Keratinocyte (primary cell): Measurements from ENCODE around the gene CSMD2. TPM values are rescaled to one million over a fixed set of nuclear protein-coding genes. Genes with fewer than 3 reads are reported as not detected.

ENCODE experiments used
- DNase-seq: peaks from one replicate; pipeline ENCODE4 v3.0.0-alpha.2; 2011; ENCODE audit warnings: low read depth, missing footprints, low spot score
- FAIRE-seq: peaks from 2 replicates; lab custom pipeline; 2011; peaks lifted over from hg19 to GRCh38; lab: Jason Lieb, UNC
- H2AFZ ChIP-seq: 2 replicates; pipeline ENCODE4 v1.6.0; 2012; ENCODE audit warnings: low read length, control low read depth, inconsistent platforms; ENCODE audit not compliant: control insufficient read depth
- H3K27ac ChIP-seq: 2 replicates; pipeline ENCODE4 v1.5.1; 2011; ENCODE audit warnings: low read length; ENCODE audit not compliant: control insufficient read depth, insufficient read depth
- H3K27me3 ChIP-seq: 3 replicates; pipeline ENCODE4 v1.6.0; 2011; ENCODE audit warnings: low read length; ENCODE audit not compliant: control insufficient read depth, insufficient read depth; ENCODE audit errors: extremely low read depth
- H3K36me3 ChIP-seq, 2 experiments: 2 replicates in 1 of 2; 3 replicates in 1 of 2; pipeline ENCODE4 v1.5.1; 2011; ENCODE audit warnings: low read length in 2 of 2, mild to moderate bottlenecking in 1 of 2; ENCODE audit not compliant: control insufficient read depth in 2 of 2, insufficient read depth in 2 of 2; ENCODE audit errors: extremely low read depth in 1 of 2
- H3K4me1 ChIP-seq: 3 replicates; pipeline ENCODE4 v1.5.1; 2011; ENCODE audit warnings: low read length; ENCODE audit not compliant: control insufficient read depth, insufficient read depth; ENCODE audit errors: extremely low read depth
- H3K4me2 ChIP-seq: 3 replicates; pipeline ENCODE4 v1.6.0; 2011; ENCODE audit warnings: low read depth, low read length; ENCODE audit not compliant: control insufficient read depth, insufficient read depth; ENCODE audit errors: extremely low read depth
- H3K4me3 ChIP-seq, 3 experiments: fragments of 200-600 bp in 1 of 3; sonication (generic) in 1 of 3; 2 replicates in 2 of 3; 3 replicates in 1 of 3; pipeline ENCODE4 v1.5.1; 2011 to 2016; ENCODE audit warnings: low read length in 3 of 3, mild to moderate bottlenecking in 3 of 3, control low read depth in 2 of 3, inconsistent platforms in 1 of 3, low read depth in 1 of 3, mixed read lengths in 1 of 3, mixed run types in 1 of 3, moderate library complexity in 1 of 3; ENCODE audit not compliant: control insufficient read depth in 2 of 3, insufficient read depth in 2 of 3; ENCODE audit errors: extremely low read depth in 1 of 3
- H3K79me2 ChIP-seq: 2 replicates; pipeline ENCODE4 v1.6.0; 2012; ENCODE audit warnings: low read length; ENCODE audit not compliant: control insufficient read depth, insufficient read depth
- H3K9ac ChIP-seq: 3 replicates; pipeline ENCODE4 v1.6.0; 2011; ENCODE audit warnings: low read length; ENCODE audit not compliant: control insufficient read depth, insufficient read depth; ENCODE audit errors: extremely low read depth
- H3K9me1 ChIP-seq: 3 replicates; pipeline ENCODE4 v1.6.0; 2011; ENCODE audit warnings: low read length; ENCODE audit not compliant: control insufficient read depth, insufficient read depth; ENCODE audit errors: extremely low read depth
- H3K9me3 ChIP-seq: 2 replicates; pipeline ENCODE4 v1.5.1; 2012; ENCODE audit warnings: low read depth, low read length; ENCODE audit not compliant: control insufficient read depth
- H4K20me1 ChIP-seq: 3 replicates; pipeline ENCODE4 v1.6.0; 2011; ENCODE audit warnings: low read length; ENCODE audit not compliant: control insufficient read depth, insufficient read depth; ENCODE audit errors: extremely low read depth
- EZH2 ChIP-seq: IDR thresholded peaks from one replicate; pipeline ENCODE4 v1.6.1; 2012; ENCODE audit warnings: inconsistent platforms, mild to moderate bottlenecking, low read length, moderate library complexity
- dilution Hi-C: fragments of 300-500 bp; cut with MboI; formaldehyde crosslinking; loops from one replicate; pipeline ENCODE4 v1.7.0; 2020; ENCODE audit warnings: low sequenced_read_pairs; ENCODE audit not compliant: extremely low pct_ligation_motif_present
- polyA plus RNA-seq, 5 experiments: library from polyadenylated mRNA; depleted of rRNA in 3 of 5; stranded (reverse) in 3 of 5; stranded (forward) in 1 of 5; unstranded in 1 of 5; fragments of >200 nt; gene quantifications; 1 replicate in 1 of 5; 2 replicates in 3 of 5; 3 replicates in 1 of 5; pipeline versions ENCODE4 v1.2.1 to v1.2.3, GENCODE V29; 2011 to 2012; ENCODE audit warnings: missing spikeins in 2 of 5, low read depth in 1 of 5, low replicate concordance in 1 of 5
- TF ChIP-seq, protein P1 (sequence below), 3 experiments: IDR thresholded peaks in 1 of 3; conservative IDR thresholded peaks in 1 of 3; optimal IDR thresholded peaks in 1 of 3; 2 replicates in 2 of 3; 3 replicates in 1 of 3; pipeline versions ENCODE3 to v1.5.1; 2011; ENCODE audit warnings: low read length in 3 of 3, mild to moderate bottlenecking in 3 of 3, moderate library complexity in 2 of 3, control low read depth in 1 of 3, inconsistent platforms in 1 of 3; ENCODE audit not compliant: insufficient read depth in 2 of 3; ENCODE audit errors: extremely low read depth in 1 of 3

Gene CSMD2
- polyA plus RNA-seq, 1 donor (not counting 4 experiments of a cell fraction or from before 2014, with no cell fraction given) = 2.0 TPM

DNA sequence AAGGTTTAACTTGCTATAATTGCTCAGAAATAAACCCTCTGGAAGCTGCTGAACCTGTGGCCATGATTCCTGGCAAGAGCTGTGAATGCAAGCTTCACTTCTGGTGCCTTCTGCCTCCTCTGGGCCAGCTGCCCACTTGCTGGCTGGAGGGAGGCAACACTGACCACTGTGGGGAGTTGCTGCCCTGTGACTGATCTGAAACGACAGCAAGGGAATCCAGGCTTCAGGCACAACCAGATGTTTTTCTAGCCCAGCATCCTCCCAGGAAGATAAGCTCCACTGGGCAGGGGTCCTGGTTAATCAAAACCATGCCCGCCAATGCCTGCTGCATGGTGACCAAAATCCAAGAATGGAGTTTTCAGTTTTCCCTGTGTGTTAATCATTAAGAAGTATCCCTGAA is 481.1 kb downstream of the CSMD2 start:
- no peak overlapping the region for H3K4me2 ChIP-seq

DNA sequence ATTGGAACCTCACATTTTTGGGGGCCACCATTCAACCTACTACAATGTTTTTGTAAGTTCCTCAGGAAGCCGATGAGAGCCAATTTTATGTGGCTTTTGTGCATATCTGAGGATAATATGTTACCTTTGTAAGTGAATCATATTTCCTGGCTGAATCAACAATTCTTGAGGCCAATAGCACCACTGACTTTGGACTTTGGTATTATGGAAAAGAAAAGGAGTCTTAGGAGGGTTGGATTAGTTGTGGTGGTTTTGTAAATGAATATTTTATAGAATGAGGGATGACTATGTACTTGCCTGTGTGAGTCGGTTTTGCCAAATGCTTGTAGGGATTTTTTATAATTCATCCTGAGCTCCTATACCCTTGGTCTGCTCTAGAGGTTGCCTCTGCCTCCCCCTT is 482.7 kb downstream of the CSMD2 start:
- no peaks in the 10 kb centered on the region for H4K20me1 ChIP-seq
- H3K4me2 ChIP-seq = no peak overlapping the region
- dilution Hi-C loops = no loop called here
- no peak overlapping the region for H2AFZ ChIP-seq
- H3K27me3 ChIP-seq = no peaks in the 10 kb centered on the region
- DNase-seq (no peak), FAIRE-seq (no peak)
- TF ChIP-seq, protein P1, sequence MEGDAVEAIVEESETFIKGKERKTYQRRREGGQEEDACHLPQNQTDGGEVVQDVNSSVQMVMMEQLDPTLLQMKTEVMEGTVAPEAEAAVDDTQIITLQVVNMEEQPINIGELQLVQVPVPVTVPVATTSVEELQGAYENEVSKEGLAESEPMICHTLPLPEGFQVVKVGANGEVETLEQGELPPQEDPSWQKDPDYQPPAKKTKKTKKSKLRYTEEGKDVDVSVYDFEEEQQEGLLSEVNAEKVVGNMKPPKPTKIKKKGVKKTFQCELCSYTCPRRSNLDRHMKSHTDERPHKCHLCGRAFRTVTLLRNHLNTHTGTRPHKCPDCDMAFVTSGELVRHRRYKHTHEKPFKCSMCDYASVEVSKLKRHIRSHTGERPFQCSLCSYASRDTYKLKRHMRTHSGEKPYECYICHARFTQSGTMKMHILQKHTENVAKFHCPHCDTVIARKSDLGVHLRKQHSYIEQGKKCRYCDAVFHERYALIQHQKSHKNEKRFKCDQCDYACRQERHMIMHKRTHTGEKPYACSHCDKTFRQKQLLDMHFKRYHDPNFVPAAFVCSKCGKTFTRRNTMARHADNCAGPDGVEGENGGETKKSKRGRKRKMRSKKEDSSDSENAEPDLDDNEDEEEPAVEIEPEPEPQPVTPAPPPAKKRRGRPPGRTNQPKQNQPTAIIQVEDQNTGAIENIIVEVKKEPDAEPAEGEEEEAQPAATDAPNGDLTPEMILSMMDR (optimal IDR thresholded peaks at IDR 0.05 in 1 of 3, IDR thresholded peaks at IDR 0.05 in 1 of 3, conservative IDR thresholded peaks at IDR 0.05 in 1 of 3; ENCODE audit: extremely low read depth in 1 of 3, insufficient read depth in 2 of 3, low read length in 3 of 3) = no peak
- TF ChIP-seq EZH2 = no peak
- no peaks in the 10 kb centered on the region for H3K79me2 ChIP-seq
- no peak overlapping the region for H3K9ac ChIP-seq
- no peak overlapping the region for H3K4me3 ChIP-seq
- no peaks in the 10 kb centered on the region for H3K9me1 ChIP-seq
- no peaks in the 10 kb centered on the region for H3K9me3 ChIP-seq
- H3K27ac ChIP-seq = no peak overlapping the region
- H3K4me1 ChIP-seq = no peaks in the 10 kb centered on the region
- no peaks in the 10 kb centered on the region for H3K36me3 ChIP-seq

More for the DNA sequence above, 481.1 kb downstream of the CSMD2 start:
- no peak overlapping the region for H3K9ac ChIP-seq
- H3K9me3 ChIP-seq = no peaks in the 10 kb centered on the region
- H3K79me2 ChIP-seq = no peaks in the 10 kb centered on the region
- no peaks in the 10 kb centered on the region for H3K9me1 ChIP-seq
- dilution Hi-C loops = no loop called here
- H3K4me3 ChIP-seq = no peak overlapping the region
- TF ChIP-seq EZH2 = no peak
- TF ChIP-seq, protein P1 (optimal IDR thresholded peaks at IDR 0.05 in 1 of 3, IDR thresholded peaks at IDR 0.05 in 1 of 3, conservative IDR thresholded peaks at IDR 0.05 in 1 of 3; ENCODE audit: extremely low read depth in 1 of 3, insufficient read depth in 2 of 3, low read length in 3 of 3) = no peak
- FAIRE-seq = no peak
- no peaks in the 10 kb centered on the region for H3K36me3 ChIP-seq
- H4K20me1 ChIP-seq = no peaks in the 10 kb centered on the region
- no peak for DNase-seq
- H3K27me3 ChIP-seq = no peaks in the 10 kb centered on the region
- H3K27ac ChIP-seq = no peak overlapping the region
- no peak overlapping the region for H2AFZ ChIP-seq
- no peaks in the 10 kb centered on the region for H3K4me1 ChIP-seq
